GM21367 (cell line): ENCODE data around the gene SPATA24.
"Not testable (repeated sequence)": the region's sequence is repeated elsewhere in the genome, so short reads cannot be mapped to it uniquely, and the experiment has no call there.

Source experiments
- ATAC-seq: cut with Tn5 transposase; IDR thresholded peaks from one replicate; pipeline ENCODE4 v1.9.1; 2021; ENCODE audit not compliant: unreplicated experiment

Gene SPATA24

DNA sequence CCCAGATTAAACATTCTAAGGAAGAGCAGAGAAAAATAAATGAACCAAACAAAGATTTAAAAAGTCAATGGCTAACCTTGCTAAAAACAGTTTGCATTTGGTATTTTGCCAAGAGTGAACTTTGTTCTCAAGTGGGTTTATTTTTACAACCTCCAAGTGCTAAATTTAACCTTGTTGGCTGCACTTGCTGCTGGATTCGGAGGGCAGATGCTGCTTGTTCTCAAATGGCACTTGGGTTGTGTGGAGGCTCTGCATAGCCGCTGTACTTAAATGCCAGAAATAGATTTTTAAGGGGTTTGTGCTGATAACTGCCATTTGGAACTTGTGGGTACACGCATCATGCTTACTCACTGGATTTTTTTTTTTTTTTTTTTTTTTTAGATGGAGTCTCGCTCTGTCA, 13.3 kb upstream of the SPATA24 start:
- ATAC-seq: no peak

GRCh38 chr5:139416651-139417050, 12.8 kb upstream of the SPATA24 start:
- no peak for ATAC-seq

- no peak for ATAC-seq
Measured at GRCh38 chr5:139415869-139416268, 12.0 kb upstream of the SPATA24 start.

DNA sequence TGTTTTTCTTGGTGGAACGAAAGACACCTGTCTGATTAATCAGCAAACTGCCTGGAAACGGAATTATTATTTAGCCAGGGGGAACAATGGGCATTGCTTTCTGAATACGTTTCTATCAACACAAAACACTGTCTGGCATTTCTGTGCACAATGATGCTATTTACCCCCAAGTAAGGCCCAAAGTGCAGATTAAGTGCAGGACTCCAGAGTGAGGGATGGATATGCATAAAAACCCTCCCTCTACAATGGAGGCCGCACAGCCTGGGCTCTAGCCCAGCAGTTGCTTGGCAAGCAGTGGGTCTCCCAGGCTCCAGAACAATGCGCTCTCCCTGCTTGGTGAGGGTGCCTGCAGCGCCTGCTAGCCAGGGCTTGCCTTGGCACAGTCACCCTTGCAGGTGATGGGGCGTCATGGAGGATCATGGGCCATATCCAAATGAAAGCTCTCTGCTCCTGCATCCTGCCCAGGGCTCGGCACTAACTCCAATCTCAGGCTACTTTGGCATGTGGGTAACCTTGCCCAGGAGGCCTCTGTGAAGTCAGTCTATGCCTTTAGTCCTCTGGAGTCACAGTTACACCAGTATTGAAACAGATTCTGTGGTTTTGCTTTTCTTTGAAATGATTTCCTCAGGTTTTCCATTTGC, 11.5 kb upstream of the SPATA24 start:
- ATAC-seq: no peak

- ATAC-seq: no peak
Measured at GRCh38 chr5:139414581-139415130, 10.8 kb upstream of the SPATA24 start.

DNA sequence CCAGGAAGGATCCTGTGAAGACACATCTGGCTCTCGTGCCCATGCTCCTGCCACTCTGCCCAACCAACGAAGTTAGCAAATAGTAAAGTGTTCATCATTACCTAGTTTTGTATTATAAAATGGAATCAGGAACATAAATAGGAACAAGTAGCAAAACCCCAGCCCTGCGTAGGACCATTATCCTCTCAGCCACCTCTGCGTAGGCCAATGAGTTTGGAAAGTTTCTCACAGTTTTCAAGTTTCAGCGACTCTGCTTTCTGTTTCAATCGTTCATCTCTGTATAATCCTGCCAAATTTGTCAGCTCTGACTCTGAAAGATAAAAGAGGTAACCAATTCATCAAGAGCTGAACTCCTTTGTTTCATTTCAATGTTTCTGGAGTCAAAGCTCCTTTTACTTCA, 10.1 kb upstream of the SPATA24 start:
- ATAC-seq: no peak

GRCh38 chr5:139413153-139413552, 9.3 kb upstream of the SPATA24 start:
- ATAC-seq: no peak

- ATAC-seq: no peak
Measured at GRCh38 chr5:139410993-139411828, 7.3 kb upstream of the SPATA24 start.

DNA sequence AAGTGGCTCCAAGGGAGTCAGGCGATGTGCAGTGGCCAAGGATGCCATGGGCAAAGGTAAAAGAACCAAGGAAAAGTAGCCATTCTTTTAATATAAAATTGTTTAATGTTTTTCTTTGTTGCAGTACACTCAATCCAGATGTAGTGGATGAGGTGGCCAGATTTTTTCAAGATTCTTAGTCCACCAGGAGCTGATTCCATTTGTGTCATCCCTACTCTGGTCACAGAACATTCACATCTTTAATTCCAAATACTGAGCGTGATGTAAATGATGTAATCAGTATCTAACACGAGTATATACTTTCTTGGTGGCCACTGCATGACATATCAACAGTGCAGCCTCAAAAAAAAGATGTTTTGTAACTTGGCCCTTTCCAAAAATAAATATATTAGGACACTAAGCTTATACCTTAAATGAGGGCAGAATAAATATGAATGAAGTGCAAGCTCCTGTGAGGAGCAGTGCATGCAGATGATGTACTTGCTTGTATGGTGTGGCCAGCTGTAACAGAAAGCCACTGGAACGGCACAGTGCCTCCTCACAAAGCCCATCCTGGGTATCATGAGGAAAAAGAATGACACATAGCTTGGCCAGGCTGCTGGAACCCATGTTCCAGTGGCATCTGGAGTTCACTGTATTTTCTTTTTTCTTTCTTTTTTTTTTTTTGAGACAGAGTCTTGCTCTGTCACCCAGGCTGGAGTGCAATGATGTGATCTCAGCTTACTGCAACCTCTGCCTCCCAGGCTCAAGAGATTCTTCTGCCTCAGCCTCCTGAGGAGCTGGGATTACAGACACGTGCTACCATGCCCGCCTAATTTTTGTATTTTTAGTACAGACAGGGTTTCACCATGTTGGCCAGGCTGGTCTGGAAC, 6.5 kb upstream of the SPATA24 start:
- no peak for ATAC-seq

GRCh38 chr5:139409116-139409515, 5.2 kb upstream of the SPATA24 start:
- ATAC-seq: not testable (repeated sequence)

DNA sequence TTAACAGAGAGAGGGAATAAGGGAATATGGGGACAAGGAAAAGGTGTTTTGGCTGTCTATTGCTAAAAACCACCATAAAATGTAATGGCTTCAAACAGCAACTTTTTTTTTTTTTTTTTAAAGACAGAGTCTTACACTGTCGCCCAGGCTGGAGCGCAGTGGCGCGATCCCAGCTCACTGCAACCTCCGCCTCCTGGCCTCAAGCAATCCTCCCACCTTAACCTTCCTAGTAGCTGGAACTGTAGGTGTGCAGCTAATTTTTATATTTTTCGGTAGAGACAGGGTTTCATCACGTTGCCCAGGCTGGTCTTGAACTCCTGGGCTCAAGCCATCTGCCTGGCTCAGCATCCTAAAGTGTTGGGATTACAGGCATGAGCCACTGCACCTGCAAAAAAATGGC, 4.3 kb upstream of the SPATA24 start:
- ATAC-seq: no peak

GRCh38 chr5:139407517-139407916, 3.6 kb upstream of the SPATA24 start:
- ATAC-seq: no peak

- no peak for ATAC-seq
Measured at GRCh38 chr5:139406963-139407362, 3.1 kb upstream of the SPATA24 start.

GRCh38 chr5:139404484-139404840, 573 bp upstream of the SPATA24 start:
- no peak for ATAC-seq

GRCh38 chr5:139403418-139403786, 487 bp downstream of the SPATA24 start:
- no peak for ATAC-seq

DNA sequence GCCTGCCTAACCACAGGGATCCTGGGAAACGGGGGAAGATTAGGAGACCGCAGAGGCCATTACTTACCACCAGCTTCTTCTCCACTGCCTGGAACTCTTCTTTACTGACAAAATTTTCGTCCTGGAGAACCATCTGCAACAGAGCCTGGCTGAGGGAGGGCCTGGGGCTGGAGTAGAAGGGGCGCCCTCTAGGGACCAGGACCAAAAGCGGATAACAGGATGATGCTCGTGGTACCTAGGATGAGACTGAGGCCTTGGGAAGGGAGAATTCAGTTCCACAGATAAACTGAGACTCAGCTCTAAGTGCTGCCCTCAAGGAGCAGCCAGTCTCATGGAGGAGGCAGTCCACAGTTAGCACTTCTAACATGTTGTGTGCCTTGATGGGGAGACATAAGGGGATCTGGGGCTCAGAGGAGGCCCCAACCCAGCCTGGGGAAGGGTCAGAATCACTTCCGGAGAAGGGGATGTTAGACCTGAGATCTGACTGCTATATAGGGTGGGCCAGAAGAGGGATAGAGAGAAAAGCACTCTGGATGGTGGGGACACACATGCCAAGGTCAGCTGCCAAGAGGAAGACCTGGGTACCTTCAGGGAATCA, 1.2 kb downstream of the SPATA24 start:
- no peak for ATAC-seq

DNA sequence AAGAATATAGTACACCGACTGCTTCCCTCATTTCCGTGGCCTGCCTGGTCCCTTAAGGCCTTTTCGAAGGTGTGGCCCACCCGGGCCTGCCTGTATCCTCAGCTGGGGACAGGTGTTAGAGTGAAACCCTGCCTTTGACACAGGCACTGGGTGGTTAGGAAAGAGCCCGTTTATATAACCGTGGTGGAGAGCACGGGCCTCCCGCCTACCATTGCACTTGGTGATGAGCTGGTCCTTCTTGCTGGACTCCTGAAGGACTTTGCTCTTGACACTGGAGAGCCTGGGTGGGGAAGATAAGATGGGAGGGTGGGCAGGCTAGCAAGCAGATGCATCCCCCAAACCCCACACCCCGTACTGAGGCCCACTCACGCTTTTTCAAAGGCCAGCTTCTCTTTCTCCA, 2.3 kb downstream of the SPATA24 start:
- ATAC-seq: no peak

GRCh38 chr5:139399501-139400121, 4.3 kb downstream of the SPATA24 start:
- no peak for ATAC-seq

DNA sequence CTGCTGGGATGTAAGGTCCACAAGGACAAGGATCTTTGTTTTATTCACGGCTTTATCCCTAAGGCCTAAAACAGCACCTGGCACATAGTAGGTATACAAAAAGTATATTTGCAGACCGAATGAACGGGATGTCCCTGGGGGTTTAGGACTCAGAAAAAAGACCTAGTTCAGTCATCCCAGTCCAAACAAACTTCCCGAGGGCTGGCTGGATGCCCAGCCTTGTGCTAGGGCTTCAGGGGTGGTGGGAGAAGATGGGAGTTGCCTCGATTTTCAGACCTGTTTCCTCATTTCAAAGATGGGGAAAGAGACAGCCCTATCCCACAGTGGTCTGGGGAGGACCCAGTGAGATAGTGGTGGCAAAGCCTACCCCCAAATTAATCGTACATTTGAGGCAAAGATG, 6.0 kb downstream of the SPATA24 start:
- no peak for ATAC-seq

DNA sequence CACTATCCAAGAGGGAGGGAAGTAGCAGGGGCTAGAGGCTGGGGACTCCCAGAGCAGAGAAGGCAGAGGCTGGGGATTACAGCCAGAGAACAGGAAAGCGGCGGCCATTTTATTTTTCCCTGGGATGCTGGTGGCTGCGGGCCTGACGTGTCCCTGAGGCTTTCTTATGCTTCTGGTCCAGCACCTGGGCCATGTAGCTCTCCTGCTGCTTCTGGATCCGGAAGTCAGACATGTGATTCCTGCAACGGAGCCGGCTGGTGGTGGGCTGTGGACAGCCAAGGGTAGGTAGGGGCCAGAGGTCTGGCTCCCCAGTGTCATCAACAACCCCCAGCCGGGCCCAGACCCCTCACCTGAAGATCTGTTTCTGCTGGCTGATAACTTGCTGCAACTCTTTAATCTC, 7.2 kb downstream of the SPATA24 start:
- ATAC-seq: no peak
